Peyer's patch (tissue), 4 donors: Measurements from ENCODE around the gene TTC38. TPM values are rescaled to one million over a fixed set of nuclear protein-coding genes. Genes with fewer than 3 reads are reported as not detected.
A peak's percentile ranks its signal among the peaks of the same experiment; 100 is the strongest.

Experiments used
- DNase-seq, 3 donors: peaks; one replicate each; pipeline ENCODE4 v3.0.0-alpha.2; 2017 to 2019
- H3K27ac ChIP-seq, 4 donors: fragments of 200-600 bp; sonication (generic); one replicate each; pipeline ENCODE4 v1.5.1; 2016 to 2019
- H3K27me3 ChIP-seq, 2 donors: fragments of 200-600 bp; sonication (generic); one replicate each; pipeline ENCODE4 v1.5.1; 2019
- H3K36me3 ChIP-seq, 3 donors: fragments of 200-600 bp; sonication (generic); one replicate each; pipeline ENCODE4 v1.5.1; 2016 to 2019
- H3K4me1 ChIP-seq, 4 donors: fragments of 200-600 bp; sonication (generic); one replicate each; pipeline ENCODE4 v1.5.1; 2016 to 2019
- H3K4me3 ChIP-seq, 4 donors: fragments of 200-600 bp; sonication (generic); 1 replicate in 3 of 4; 2 replicates in 1 of 4; pipeline ENCODE4 v1.5.1; 2016 to 2019; ENCODE audit warnings: mild to moderate bottlenecking in 1 of 4
- H3K9me3 ChIP-seq, 4 donors: fragments of 200-600 bp; sonication (generic); one replicate each; pipeline ENCODE4 v1.5.1; 2016 to 2019; ENCODE audit warnings: mild to moderate bottlenecking in 1 of 4
- POLR2A ChIP-seq, 2 donors: fragments of 450-650 bp; IDR thresholded peaks; one replicate each; pipeline ENCODE4 v1.5.1; 2017; ENCODE audit warnings: antibody characterized with exemption in 2 of 2, mild to moderate bottlenecking in 2 of 2, moderate library complexity in 2 of 2
- total RNA-seq, 4 donors: library from RNA; depleted of rRNA; stranded (reverse); fragments of >200 nt; gene quantifications; one replicate each; pipeline ENCODE4 v1.1.0, GENCODE V29; 2016
- TF ChIP-seq, protein P1 (sequence below), 6 experiments: fragments of 450-650 bp in 4 of 6; fragments of 200-600 bp in 2 of 6; sonication (generic) in 1 of 6; IDR thresholded peaks; one replicate each; pipeline ENCODE4 v1.5.1; 2017 to 2019; ENCODE audit warnings: antibody characterized with exemption in 6 of 6, mild to moderate bottlenecking in 3 of 6, moderate library complexity in 1 of 6

TTC38 gene
- total RNA-seq, 4 donors from 2014 or later, result 173 to 606 (median 587) TPM

DNA sequence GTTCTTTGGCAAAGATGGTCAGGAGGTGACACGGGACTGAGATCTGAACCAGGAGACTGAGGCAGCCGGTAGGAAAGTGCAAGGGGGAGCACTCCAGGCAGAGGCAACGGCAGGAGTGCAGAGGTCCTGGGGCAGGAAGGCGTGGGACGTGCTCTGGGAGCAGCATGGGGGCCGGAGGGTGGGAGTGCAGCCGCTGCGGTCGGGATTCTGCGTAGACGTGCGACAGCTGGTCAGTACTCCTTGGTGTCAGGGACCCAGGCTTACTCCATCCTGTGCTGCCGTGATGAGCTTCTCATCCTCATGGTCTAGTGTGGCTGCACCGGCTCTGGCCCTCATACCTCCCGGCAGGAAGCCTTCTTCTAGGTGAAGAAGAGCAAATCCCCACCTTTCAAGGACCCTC, 50.8 kb downstream of the TTC38 start:
- no peaks in the 10 kb centered on the region for H3K27me3 ChIP-seq
- H3K27ac ChIP-seq, result no peak overlapping the region
- no peaks in the 10 kb centered on the region for H3K4me1 ChIP-seq
- no peaks in the 10 kb centered on the region for H3K9me3 ChIP-seq
- H3K4me3 ChIP-seq, result no peak overlapping the region
- H3K36me3 ChIP-seq, result no peaks in the 10 kb centered on the region
- DNase-seq, result peak in 1 of 3 donors; percentile 33
- TF ChIP-seq, protein P1, sequence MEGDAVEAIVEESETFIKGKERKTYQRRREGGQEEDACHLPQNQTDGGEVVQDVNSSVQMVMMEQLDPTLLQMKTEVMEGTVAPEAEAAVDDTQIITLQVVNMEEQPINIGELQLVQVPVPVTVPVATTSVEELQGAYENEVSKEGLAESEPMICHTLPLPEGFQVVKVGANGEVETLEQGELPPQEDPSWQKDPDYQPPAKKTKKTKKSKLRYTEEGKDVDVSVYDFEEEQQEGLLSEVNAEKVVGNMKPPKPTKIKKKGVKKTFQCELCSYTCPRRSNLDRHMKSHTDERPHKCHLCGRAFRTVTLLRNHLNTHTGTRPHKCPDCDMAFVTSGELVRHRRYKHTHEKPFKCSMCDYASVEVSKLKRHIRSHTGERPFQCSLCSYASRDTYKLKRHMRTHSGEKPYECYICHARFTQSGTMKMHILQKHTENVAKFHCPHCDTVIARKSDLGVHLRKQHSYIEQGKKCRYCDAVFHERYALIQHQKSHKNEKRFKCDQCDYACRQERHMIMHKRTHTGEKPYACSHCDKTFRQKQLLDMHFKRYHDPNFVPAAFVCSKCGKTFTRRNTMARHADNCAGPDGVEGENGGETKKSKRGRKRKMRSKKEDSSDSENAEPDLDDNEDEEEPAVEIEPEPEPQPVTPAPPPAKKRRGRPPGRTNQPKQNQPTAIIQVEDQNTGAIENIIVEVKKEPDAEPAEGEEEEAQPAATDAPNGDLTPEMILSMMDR (IDR thresholded peaks at IDR 0.05), result no peak
- no peak for TF ChIP-seq POLR2A (IDR thresholded peaks at IDR 0.05)

DNA sequence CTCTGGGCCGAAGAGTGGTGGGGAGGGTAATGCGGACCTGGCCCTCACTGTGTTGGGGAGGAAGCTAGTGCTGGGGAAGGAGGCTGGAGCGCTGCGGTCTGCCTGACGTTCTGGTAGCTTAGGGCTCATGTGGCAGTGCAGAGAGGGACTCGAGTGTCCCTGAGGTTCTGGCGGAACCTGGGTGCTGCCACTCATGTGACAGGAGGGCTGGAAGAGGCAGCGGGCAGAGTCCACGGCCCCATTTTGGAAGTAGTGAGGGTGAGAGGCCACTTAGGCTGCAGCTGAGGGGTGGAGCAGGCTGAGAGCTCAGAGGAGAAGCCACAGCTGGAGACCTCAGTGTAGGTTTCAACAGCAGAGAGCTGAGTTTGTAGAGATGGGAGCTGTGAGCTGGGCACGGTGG, 51.5 kb downstream of the TTC38 start:
- Histone ChIP-seq H3K4me1 (no peaks in the 10 kb centered on the region), H3K27me3 (no peaks in the 10 kb centered on the region), H3K9me3 (no peaks in the 10 kb centered on the region), H3K36me3 (no peaks in the 10 kb centered on the region), H3K4me3 (no peak overlapping the region), H3K27ac (no peak overlapping the region)
- DNase-seq, result peak in 1 of 3 donors; percentile 15
- TF ChIP-seq POLR2A (IDR thresholded peaks at IDR 0.05), result no peak
- TF ChIP-seq, protein P1 (IDR thresholded peaks at IDR 0.05), result no peak

DNA sequence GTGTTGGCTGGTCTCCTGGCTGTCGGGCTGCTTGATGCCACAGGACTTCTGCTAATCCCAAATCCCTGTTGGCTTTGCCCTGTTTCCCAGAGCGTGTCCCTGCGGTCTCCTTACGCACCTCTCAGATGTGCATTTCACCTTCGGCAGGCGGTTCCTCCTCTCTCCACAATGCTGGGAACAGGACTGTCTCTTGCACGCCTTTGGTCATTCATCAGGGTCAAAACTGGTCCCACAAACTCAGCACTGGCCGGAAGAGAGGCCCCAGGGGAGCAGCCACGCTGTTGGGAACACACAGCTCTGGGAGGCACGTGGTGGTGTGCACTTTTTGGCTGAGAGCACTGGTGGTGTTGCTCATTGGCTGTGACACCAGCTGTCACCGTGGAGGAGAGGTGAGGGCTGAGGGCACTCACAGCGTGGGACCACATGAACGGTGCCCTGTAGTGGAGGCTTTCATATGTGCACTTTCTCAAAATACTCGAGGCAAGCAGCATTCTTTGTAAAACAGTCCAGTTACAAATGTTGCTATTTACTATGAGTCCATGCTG, 52.4 kb downstream of the TTC38 start:
- Histone ChIP-seq H3K4me1 (no peaks in the 10 kb centered on the region), H3K27ac (no peak overlapping the region), H3K9me3 (no peaks in the 10 kb centered on the region), H3K36me3 (no peaks in the 10 kb centered on the region), H3K27me3 (no peaks in the 10 kb centered on the region), H3K4me3 (no peak overlapping the region)
- peak in 1 of 3 donors; percentile 14 for DNase-seq
- TF ChIP-seq, protein P1 (IDR thresholded peaks at IDR 0.05), result no peak
- TF ChIP-seq POLR2A (IDR thresholded peaks at IDR 0.05), result no peak

DNA sequence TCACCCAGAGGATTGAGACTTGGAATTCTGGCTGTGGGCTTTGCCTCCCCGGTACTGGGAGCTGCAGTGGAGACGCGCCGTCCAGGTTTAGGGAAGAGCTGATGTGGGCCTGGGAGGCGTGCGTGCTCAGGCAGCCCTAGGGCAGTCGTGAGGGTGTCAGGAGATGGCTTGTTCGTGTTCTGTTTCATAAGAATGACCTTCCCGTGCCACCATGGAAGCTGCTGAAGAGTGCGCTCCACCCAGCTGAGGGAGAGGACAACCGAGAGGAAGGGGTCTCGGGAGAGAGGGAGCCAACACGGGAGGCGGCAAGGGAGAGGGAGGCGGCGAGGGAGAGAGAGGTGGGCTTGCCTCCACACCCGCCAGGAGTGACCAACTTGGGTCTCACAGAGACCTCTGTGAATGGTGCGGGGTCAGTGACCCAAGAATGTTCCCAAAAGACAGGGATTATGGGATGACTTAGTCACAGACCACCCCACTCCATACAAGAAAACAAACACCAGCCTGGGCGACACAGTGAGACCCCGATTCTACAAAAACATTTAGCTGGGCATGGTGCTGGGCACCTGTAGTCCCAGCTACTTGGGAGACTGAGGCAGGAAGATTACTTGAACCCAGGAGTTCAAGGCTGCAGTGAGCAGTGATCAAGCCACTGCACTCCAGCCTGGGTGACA, 53.0 kb downstream of the TTC38 start:
- Histone ChIP-seq H3K4me1 (no peaks in the 10 kb centered on the region), H3K9me3 (no peaks in the 10 kb centered on the region), H3K27ac (no peak overlapping the region), H3K27me3 (no peaks in the 10 kb centered on the region), H3K36me3 (no peaks in the 10 kb centered on the region), H3K4me3 (no peak overlapping the region)
- TF ChIP-seq POLR2A (IDR thresholded peaks at IDR 0.05), result no peak
- TF ChIP-seq, protein P1 (IDR thresholded peaks at IDR 0.05), result no peak
- peak in 1 of 3 donors; percentile 23 for DNase-seq

DNA sequence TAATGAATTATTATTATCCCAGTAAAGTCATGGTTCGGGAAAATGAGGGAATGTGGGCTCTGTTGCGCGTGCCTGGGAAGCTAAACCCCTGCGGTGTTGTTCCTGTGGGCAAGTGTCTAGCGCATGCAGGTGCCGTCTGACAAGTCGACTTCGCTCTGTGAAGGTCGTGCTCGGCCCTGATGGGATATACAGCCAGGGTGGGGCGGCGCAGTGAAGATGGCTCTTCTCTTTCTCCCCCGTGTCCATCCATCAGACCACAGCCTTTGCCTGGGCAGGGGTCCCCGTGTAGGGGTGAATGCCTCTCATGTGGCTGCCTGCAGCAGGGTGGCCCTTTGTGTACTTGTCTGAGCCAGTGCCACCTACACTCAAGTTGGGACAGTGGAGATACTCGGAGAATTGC, 54.9 kb downstream of the TTC38 start:
- no peak for TF ChIP-seq POLR2A (IDR thresholded peaks at IDR 0.05)
- TF ChIP-seq, protein P1 (IDR thresholded peaks at IDR 0.05), result no peak
- no peaks in the 10 kb centered on the region for H3K36me3 ChIP-seq
- H3K4me3 ChIP-seq, result no peak overlapping the region
- H3K9me3 ChIP-seq, result no peaks in the 10 kb centered on the region
- H3K27me3 ChIP-seq, result no peaks in the 10 kb centered on the region
- H3K4me1 ChIP-seq, result no peaks in the 10 kb centered on the region
- no peak overlapping the region for H3K27ac ChIP-seq
- DNase-seq, result no peak
